PFSK-1 (cell line): Measurements from ENCODE around the gene SNX12.

ENCODE experiments used
- POLR2AphosphoS5 ChIP-seq: IDR thresholded peaks from 2 replicates; pipeline ENCODE4 v1.6.1; 2012; ENCODE audit warnings: low read depth, mild to moderate bottlenecking, control low read depth, low read length, moderate library complexity
- SIN3A ChIP-seq: IDR thresholded peaks from 2 replicates; pipeline ENCODE4 v1.6.1; 2012; ENCODE audit warnings: mild to moderate bottlenecking, low read length, moderate library complexity, borderline replicate concordance; ENCODE audit not compliant: insufficient read depth
- TAF1 ChIP-seq: IDR thresholded peaks from 2 replicates; pipeline ENCODE4 v1.6.1; 2012; ENCODE audit warnings: low read length, control low read depth, borderline replicate concordance; ENCODE audit not compliant: insufficient read depth
- TF ChIP-seq, protein P1 (sequence below), 2 experiments: IDR thresholded peaks; 2 replicates each; pipeline versions ENCODE4 v1.6.1 to v1.8.0; 2011 to 2012; ENCODE audit warnings: low read depth in 2 of 2, low read length in 2 of 2, control low read depth in 1 of 2, inconsistent platforms in 1 of 2, mild to moderate bottlenecking in 1 of 2, moderate library complexity in 1 of 2; ENCODE audit not compliant: insufficient read depth in 1 of 2

DNA sequence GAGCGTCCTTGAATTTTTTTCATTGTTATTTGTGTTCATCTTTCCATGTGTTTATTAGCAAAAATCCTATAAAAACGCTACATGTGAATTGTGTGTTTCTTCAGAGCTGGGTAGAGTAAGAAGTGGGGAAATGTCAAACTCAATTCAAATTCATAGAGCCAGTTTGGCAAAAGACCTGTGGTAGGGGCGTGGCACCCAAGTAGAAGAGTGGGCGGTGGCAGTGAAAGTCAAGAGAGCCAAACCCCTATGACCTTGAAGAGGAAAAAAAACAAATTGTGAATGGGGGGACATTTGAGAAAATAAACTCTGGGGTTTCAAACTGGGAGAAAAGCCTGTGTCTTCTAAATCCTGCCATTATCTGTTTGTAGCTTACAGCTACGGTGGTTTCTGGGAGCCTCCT, 23.1 kb upstream of the SNX12 start:
- TF ChIP-seq POLR2AphosphoS5 (no peak), TAF1 (no peak), SIN3A (no peak)
- TF ChIP-seq, protein P1, sequence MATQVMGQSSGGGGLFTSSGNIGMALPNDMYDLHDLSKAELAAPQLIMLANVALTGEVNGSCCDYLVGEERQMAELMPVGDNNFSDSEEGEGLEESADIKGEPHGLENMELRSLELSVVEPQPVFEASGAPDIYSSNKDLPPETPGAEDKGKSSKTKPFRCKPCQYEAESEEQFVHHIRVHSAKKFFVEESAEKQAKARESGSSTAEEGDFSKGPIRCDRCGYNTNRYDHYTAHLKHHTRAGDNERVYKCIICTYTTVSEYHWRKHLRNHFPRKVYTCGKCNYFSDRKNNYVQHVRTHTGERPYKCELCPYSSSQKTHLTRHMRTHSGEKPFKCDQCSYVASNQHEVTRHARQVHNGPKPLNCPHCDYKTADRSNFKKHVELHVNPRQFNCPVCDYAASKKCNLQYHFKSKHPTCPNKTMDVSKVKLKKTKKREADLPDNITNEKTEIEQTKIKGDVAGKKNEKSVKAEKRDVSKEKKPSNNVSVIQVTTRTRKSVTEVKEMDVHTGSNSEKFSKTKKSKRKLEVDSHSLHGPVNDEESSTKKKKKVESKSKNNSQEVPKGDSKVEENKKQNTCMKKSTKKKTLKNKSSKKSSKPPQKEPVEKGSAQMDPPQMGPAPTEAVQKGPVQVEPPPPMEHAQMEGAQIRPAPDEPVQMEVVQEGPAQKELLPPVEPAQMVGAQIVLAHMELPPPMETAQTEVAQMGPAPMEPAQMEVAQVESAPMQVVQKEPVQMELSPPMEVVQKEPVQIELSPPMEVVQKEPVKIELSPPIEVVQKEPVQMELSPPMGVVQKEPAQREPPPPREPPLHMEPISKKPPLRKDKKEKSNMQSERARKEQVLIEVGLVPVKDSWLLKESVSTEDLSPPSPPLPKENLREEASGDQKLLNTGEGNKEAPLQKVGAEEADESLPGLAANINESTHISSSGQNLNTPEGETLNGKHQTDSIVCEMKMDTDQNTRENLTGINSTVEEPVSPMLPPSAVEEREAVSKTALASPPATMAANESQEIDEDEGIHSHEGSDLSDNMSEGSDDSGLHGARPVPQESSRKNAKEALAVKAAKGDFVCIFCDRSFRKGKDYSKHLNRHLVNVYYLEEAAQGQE (IDR thresholded peaks at IDR 0.05; ENCODE audit: insufficient read depth in 1 of 2, low read depth in 2 of 2, low read length in 2 of 2) = no peak
